Measurements from ENCODE around the gene TPP1. TPM values are rescaled to one million over a fixed set of nuclear protein-coding genes. Genes with fewer than 3 reads are reported as not detected.
A peak's percentile ranks its signal among the peaks of the same experiment; 100 is the strongest.

The TPP1 gene
- total and polyA plus RNA-seq, 2 of the 13 experiments (the other 11 are each of a cell fraction or from before 2014, with no cell fraction given): 13.9 to 74.6 TPM

DNA sequence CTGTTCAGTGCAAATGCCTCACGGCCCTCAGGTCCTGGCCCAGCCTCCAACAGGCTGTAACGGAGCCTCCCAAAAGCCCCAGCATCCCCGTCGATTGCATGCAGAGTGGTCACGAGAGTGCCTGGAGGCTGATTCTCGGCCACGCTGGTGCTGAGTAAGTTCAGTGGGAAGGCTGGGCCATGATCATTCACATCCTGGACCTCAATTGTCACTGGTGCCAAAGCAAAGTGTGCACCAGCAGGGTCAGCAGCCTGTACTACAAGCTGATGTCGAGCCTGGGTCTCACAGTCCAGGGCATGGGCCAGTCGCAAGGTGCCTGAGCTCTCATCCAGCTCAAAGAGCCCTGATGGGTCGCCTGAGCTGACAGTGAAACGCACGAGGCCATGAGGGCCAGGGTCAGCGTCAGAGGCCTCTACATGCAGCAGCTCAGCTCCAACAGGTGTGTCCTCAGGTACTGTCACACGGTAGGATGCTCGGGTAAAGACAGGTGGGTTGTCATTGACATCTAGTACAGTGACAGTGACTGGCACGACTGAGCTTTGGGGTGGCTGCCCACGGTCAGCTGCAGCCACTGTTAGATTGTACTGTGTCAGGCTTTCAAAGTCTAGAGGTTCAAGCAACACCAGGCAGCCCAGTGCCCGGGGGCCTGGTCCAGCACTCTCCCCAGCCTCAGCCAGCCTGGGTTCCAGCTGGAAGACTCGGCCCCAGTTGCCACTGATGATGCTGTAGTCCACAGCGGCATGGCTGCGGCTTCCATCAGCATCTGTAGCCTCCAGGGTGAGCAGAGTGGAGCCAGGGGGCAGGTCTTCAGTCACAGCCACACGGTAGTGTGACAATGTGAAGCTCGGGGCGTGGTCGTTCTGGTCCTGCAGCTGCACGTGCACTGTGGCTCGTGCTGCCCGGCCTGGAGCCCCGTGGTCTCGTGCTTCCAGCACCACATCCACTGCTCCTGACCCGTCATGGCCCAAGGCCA lies 4.5 kb upstream of the TPP1 start:
- H3K4me2 ChIP-seq (ENCODE audit: low read depth, low read length): no peak overlapping the region
- H3K79me2 ChIP-seq (ENCODE audit: insufficient read depth, low read length): peaks cover 4% of the 10 kb centered on the region
- no peaks in the 10 kb centered on the region for H4K20me1 ChIP-seq (ENCODE audit: insufficient read depth, low read length)
- no peak for DNase-seq (ENCODE audit: low spot score)
- POLR2A ChIA-PET: interaction anchor here (5.5 kb wide), 1 partner anchor 11 kb away, joined by 24 read pairs; the partner anchor contains the start of gene TAF10
- CTCF ChIA-PET (ENCODE audit: low intra/inter-chr PET ratio, low total read pairs): no interaction called here
- peaks cover 32% of the 10 kb centered on the region for H3K4me1 ChIP-seq (ENCODE audit: insufficient read depth, low read length)
- WGBS (ENCODE audit: low lambda C conversion rate): 19% methylated on average over 9 of the region's 31 CpGs
- no peaks in the 10 kb centered on the region for H3K36me3 ChIP-seq (replicated peaks in 1 of 2; ENCODE audit: control insufficient read depth in 1 of 2, insufficient read depth in 2 of 2, low read length in 2 of 2)
- peaks cover 15 to 68% of the 10 kb centered on the region in 2 experiments for H3K27me3 ChIP-seq (ENCODE audit: control insufficient read depth in 1 of 2, insufficient read depth in 2 of 2, low read length in 2 of 2)
- H3K27ac ChIP-seq (ENCODE audit: extremely low read length, insufficient read depth, low read length): no peak overlapping the region
- H2AFZ ChIP-seq (ENCODE audit: low read length): no peak overlapping the region
- in situ Hi-C loops (cut with HindIII; ENCODE audit: extremely low pct_ligation_motif_present, low pct_unique_long_range_greater_than_20kb): no loop called here
- ATAC-seq: no peak
- H3K4me3 ChIP-seq (replicated peaks in 1 of 3; ENCODE audit: insufficient read depth in 1 of 3, low read depth in 2 of 3, low read length in 3 of 3): no peak overlapping the region
- H3K9ac ChIP-seq (ENCODE audit: insufficient read depth, low read depth, low read length): no peak overlapping the region
- no peak for FAIRE-seq
- intact Hi-C loops (cut with micrococcal nuclease; ENCODE audit: unreplicated experiment): loop anchor here (1.0 kb wide), 1 partner anchor 24 kb away; no protein-coding TSS in a partner anchor
- BruUV-seq (replicated peaks): no TSS peak
- TF ChIP-seq SALL1 (CRISPR knock-in tag; IDR thresholded peaks at IDR 0.05) (0 out of 2 replicates have a peak, but pooled peaks have one; percentile 15), ZNF550 (CRISPR knock-in tag; IDR thresholded peaks at IDR 0.05; ENCODE audit: borderline replicate concordance) (no peak), MAX (IDR thresholded peaks at IDR 0.05) (0 out of 2 replicates have a peak, but pooled peaks have one; percentile 15), BHLHE40 (IDR thresholded peaks at IDR 0.05; ENCODE audit: low read length) (peak; percentile 68)
- TF ChIP-seq, protein P1, sequence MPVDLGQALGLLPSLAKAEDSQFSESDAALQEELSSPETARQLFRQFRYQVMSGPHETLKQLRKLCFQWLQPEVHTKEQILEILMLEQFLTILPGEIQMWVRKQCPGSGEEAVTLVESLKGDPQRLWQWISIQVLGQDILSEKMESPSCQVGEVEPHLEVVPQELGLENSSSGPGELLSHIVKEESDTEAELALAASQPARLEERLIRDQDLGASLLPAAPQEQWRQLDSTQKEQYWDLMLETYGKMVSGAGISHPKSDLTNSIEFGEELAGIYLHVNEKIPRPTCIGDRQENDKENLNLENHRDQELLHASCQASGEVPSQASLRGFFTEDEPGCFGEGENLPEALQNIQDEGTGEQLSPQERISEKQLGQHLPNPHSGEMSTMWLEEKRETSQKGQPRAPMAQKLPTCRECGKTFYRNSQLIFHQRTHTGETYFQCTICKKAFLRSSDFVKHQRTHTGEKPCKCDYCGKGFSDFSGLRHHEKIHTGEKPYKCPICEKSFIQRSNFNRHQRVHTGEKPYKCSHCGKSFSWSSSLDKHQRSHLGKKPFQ (CRISPR knock-in tag; IDR thresholded peaks at IDR 0.05; ENCODE audit: insufficient replicate concordance): no peak
- H3K9me3 ChIP-seq (ENCODE audit: low read length): no peaks in the 10 kb centered on the region

Measured in HepG2 (cell line).